Effector CD4-positive, alpha-beta T cell (primary cell): ENCODE results near the gene MRPS34.
"Not testable (repeated sequence)": the region's sequence is repeated elsewhere in the genome, so short reads cannot be mapped to it uniquely, and the experiment has no call there.

Experiments
- DNase-seq: peaks from one replicate; pipeline ENCODE4 v3.0.0-alpha.2; 2020

The MRPS34 gene

DNA sequence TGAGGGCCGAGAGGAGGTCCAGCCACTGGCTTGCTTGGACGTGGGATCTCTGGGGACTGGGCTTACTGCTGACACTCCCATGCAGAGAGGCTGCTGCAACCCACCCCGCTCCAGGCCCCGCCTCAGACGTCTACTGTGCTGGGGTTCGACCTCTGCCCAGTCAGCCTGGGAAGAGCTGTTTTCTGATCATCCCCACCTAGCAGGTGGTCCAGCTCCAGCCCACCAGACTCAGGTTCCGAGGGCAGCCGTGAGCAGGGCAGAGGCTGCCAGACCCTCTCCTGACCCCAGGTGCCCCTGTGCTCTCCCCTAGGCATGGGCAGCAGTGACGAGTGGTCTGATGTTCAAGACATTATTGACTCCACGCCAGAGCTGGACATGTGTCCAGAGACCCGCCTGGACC, 25.0 kb downstream of the MRPS34 start:
- DNase-seq: no peak

DNA sequence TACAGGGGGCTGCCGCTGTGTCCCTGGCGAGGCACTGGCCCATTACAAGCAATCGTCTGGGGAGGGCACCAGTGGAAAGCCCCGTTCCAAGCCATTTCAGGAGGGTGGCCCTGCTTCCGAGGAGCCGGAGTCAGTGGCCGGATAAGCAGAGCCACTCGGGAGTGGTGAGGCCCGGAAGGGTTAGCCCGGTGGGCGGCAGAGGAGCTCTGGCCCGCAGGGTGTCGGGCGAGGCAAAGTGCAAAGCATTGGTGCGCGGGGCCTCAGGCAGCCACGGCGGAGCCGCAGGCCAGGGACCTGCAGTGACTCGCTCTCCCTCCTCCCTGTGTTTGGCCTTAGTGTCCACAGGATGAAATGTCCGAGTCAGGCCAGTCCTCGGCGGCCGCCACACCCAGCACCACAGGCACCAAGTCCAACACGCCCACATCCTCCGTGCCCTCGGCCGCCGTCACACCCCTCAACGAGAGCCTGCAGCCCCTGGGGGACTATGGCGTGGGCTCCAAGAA, 26.2 kb downstream of the MRPS34 start:
- no peak for DNase-seq

- no peak for DNase-seq
Measured at GRCh38 chr16:1745900-1746692, 26.8 kb downstream of the MRPS34 start.

DNA sequence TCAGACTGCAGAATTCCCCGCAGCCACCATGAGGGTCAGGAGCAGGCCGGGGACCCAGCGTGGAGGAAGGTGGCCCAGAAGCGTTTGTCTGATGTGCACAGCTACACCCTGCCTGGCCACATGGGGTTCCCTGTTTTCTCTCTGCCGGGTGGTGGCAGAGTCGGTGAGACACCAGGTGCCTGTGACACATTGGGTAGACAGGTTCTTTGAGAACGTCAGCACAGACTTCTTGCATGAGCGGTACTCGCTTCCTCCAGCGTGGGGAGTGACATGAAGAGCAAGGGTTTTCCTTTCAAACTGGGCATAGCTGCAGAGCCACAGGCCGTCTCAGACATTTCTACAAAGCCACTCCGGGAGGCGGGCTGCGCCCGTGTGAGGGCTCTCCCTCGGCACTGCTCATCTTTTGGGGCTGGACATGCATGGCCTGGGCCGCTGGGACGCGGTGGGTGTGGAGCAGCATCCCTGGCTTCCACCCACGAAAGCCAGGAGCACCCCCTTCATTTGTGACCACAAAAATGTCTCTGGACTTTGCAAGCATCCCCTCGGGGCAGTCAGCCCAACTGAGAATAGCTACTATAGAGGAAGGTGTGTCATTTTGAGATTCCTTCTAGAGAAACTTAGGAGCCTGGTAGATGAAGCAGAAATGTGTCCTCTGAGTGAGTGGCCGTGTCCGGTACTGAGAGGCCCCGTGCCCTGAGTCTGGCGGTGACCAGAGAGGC, 27.6 kb downstream of the MRPS34 start:
- DNase-seq: no peak

GRCh38 chr16:1744338-1744840, 28.5 kb downstream of the MRPS34 start:
- DNase-seq: no peak

DNA sequence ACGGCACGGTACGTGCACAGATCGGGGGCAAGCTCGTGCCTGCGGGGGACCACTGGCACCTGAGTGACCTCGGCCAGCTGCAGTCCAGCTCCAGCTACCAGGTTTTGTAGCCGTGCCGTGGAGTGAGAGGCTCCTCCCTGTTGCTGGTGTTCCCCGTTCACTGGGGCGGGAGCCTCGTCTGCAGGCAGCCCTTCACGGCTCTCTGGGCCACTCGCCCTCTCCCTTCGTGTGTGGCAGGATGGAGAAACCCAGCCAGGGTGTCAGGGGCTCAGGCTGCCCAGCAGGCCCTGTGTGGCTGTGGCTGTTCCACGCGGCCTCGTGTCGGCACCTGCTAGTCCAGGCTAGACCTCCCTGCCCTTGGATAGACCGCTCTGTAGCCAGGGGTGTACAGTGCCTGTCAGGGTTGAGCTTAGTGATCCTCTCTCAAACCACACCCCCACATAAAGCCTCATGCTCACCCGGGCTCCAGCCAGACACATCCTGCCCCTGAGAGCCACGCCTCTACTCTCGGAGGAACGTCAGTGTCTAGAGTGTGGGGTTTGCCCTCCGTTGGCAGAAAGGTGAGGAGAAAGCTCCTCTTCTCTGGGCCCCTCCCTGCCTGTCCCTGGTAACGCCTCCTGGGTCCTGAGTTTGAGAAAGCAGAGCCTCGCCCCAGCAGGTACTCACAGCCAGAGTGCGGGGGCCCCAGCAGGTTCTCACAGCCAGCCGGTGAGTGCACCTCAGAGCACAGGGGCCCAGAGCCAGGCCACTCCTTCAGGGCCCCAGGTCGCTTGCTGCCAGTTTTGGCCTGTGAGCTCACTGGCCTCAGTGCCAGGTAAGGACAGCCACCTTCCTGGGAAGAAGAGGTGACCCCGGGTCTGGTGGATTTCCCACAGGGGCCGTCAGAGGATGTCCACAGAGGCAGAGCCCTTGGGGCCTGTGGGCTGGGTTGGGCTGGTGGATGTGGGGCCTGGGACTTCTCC, 29.3 kb downstream of the MRPS34 start:
- no peak for DNase-seq

DNA sequence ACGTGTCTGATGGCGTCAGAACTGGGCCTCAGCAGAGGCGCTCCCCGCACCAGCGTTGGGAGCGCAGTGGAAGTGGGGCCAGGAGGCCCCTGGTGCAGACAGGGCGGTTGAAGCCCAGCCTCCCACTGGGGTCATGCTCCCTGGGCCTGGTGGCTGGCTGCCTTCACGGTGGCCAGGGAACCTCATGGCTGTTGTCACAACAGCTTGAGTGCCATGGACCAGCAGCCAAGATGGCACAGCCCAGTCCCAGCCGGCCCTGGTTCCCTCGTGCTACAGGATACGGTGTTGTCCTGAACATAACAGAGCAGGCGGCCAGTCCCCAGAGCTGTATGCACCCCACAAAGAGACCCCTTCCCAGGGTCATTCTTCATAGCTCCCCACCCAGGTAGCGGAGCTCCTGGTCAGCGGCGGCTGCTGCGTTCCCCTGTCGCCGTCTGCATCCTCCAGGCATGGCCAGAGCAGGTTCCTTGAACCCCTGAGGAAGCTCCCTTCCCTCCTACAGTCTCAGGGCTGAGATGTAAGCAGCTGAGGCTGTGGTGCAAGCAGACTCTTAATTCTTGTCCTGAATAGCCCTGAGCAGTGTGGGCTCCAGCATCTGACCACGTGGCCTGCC, 31.3 kb downstream of the MRPS34 start:
- no peak for DNase-seq

DNA sequence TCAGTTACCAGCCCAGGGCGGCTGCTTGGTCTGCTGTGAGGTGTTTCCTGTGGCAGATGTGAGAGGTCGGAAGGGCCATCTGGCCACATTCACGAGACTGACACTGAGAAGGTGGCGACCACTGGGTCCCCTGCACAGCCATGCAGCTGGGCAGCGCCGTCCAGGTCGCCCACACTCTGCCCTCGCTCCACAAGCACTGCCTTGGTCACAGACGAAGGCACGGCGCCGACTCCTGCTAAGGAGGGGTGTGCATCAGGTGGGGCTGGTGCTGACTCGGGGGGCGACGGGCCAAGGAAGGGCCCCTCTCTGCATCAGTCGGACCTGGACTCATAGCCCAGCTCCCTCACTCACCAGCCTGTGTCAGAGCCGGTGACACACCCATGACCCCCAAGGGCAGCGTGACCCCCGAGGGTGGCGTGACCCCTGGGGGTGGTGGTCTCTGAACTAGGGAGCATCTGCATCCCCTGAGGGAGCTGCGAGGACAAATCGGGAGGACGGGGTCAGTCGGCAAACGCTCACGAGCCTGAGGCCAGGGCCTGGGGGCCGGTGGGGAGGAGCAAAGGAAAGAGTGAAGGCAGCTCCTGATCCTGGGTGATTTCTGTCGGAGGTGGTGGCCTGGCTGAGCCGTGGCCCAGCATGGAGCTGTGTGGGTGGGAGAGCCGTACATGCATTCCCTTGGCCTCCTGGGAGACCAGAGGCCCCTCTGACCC, 32.0 kb downstream of the MRPS34 start:
- no peak for DNase-seq

DNA sequence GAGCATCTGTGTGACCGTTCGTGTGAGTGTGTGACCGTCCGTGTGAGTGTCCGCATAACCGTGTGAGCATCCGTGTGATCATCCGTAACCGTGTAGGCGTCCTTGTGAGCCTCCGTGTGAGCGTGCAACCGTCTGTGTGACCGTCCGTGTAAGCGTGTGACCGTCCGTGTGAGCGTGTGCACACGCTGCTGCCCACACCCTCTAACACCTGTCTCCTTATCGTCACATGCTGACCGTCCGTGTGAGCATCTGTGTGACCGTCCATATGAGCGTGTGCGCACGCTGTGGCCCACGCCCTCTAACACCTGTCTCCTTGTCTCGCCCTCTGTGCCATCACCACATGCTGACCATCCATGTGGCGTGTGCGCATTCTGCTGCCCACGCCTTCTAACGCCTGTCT, 32.7 kb downstream of the MRPS34 start:
- no peak for DNase-seq

DNA sequence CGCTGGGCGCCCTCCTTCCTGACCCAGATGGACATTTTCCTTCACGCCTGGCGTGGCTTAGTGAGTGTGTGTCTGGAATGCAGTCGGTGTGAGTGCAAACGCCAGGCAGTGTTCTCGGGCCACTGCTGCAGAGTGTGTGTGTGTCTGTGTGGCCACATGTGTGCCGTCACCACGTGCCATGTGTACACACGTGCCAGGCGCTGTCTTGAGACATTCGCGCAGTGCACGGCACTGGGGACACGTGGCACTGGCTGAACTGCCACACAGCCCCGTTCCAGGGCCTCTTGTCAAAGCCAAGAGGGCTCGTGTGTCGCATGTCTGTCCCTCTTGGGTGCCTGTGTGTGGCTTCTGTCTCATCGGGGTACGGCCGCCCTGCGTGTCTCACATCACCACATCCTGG, 38.1 kb downstream of the MRPS34 start:
- no peak for DNase-seq

DNA sequence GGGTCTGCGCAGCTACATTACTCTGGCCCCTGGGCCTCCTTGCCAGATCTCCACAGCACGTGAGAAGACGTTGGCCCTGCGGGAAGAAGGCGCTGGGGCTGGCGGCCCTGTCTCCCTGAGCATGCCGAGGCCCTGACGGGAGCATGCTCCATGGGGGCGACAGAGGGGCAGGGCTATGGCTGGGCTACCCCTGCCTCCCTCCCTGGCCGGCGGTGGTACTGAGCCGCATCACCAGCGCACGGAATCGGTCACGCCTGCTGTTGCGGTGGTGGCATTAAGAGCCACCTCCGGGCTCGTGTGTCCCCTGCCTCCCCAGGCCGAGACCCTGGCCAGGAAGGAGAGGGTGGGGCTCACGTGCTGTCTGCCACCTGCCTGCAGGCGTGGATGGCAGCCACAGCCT, 38.8 kb downstream of the MRPS34 start:
- DNase-seq: no peak

DNA sequence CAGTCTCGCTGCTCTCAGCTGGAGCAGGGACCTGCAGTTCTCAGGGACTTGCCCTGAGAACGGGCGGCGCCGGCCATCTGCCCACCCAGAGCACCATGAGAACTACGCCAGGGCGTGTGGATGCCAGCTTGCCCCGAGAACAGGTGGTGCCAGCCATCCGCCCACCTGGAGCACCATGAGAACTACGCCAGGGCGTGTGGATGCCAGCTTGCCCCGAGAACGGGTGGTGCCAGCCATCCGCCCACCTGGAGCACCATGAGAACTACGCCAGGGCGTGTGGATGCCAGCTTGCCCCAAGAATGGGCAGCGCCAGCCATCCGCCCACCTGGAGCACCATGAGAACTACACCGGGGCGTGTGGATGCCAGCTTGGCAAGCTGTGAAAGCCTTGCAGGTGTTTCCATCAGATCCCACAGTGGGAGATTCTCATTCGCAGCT, 40.4 kb downstream of the MRPS34 start:
- not testable (repeated sequence) for DNase-seq

- no peak for DNase-seq
Measured at GRCh38 chr16:1732071-1732470, 40.9 kb downstream of the MRPS34 start.

GRCh38 chr16:1731603-1732002, 41.3 kb downstream of the MRPS34 start:
- no peak for DNase-seq

DNA sequence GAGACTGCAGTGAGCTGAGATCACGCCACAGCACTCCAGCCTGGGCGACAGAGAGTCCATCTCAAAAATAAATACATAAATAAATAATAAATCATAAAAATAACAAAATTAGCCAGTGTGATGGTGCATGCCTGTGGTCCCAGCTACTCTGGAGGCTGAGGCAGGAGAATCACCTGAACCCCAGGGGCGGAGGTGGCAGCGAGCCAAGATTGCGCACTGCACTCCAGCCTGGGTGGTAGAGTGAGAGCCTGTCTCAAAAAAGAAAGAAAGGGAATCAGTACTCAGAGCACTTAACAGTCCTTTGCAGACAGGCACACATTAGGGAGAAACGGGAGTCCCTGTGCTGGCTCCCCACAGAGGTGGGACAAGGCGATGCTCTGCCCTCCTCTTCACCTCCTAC, 41.9 kb downstream of the MRPS34 start:
- no peak for DNase-seq

DNA sequence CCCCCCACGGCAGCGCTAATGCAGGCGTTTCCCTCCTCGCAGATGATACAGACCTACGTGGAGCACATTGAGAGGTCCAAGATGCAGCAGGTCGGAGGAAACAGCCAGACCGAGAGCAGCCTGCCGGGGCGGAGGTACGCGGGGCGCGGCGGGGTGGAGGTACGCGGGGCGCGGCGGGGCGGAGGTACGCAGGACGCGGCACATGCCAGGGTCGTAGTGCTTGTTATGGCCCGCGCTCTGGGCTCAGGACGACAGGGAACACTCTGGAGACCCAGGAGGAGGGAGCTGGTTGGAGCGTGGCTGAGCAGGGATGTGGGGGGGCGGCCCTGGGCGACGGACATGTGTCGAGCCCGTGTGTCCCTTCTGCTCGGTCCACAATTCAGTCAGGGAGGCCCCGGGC, 43.5 kb downstream of the MRPS34 start:
- DNase-seq: no peak

- no peak for DNase-seq
Measured at GRCh38 chr16:1729026-1729425, 43.9 kb downstream of the MRPS34 start.

- no peak for DNase-seq
Measured at GRCh38 chr16:1727651-1728624, 45.0 kb downstream of the MRPS34 start.

- DNase-seq: no peak
Measured at GRCh38 chr16:1726661-1727502, 46.1 kb downstream of the MRPS34 start.
